IPS-NIHi7 (cell line): ENCODE results near the gene RABGEF1.

Experiments used
- DNase-seq: peaks from one replicate; pipeline ENCODE4 v3.0.0; 2012; ENCODE audit warnings: mixed read lengths; ENCODE audit errors: extremely low spot score

RABGEF1 gene

DNA sequence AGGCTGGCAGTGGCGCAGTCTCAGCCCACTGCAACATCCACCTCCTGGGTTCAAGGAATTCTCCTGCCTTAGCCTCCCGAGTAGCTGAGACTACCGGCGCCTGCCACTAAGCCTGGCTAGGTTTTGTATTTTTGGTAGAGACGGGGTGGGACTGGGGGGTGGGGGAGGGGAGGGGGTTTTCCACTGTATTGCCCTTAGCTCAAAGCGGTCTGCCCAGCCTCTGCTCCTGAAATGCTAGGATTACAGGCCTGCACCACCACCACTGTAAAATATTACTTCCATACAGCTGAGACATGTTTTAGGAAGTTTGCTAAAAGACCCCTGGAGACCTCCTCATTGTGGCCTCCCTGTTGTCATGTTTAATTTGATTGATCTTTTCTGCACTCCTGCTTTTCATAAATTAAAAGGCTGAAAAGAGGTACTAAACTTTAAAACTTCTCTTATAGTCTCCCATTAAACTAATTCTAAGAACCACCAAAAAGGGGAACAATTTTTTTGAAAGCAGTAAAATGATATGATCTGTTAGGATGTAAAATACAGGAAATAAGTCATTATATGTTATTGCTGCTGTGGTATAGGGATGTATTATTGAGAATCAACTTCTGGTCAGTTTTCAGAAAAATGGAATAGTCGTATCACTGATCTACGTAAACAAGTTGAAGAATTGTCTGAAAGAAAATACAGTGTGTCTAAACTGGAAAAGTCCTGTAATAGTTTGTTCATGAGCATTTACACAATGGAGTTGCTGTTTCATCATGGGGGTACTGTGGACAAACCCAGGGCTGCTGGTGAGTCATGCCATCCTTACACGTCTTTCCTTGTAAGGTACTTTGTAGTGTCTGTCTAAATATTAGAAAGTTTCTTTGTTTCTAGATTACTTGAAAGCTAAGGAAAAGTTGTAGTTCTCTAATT is 107.6 kb downstream of the RABGEF1 start:
- no peak for DNase-seq

DNA sequence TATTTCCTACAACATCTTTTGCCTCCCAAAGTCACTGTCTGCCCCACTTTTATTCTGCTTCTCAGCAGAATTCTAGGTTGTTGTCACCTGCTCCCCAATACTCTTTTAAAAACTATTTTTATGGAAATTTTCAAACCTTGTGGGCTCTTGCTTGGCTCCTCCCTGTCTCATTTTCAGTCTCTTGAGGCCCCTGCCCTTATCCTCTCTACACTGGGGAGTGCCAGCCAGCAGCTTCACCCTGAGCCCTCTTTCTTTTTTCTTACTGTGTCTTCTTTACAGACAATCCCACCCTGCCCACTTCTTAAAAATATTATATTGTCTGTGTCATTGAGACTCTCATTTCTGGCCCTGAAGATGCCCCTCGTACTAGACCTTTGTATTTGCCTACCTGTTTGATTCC is 118.8 kb downstream of the RABGEF1 start:
- no peak for DNase-seq

DNA sequence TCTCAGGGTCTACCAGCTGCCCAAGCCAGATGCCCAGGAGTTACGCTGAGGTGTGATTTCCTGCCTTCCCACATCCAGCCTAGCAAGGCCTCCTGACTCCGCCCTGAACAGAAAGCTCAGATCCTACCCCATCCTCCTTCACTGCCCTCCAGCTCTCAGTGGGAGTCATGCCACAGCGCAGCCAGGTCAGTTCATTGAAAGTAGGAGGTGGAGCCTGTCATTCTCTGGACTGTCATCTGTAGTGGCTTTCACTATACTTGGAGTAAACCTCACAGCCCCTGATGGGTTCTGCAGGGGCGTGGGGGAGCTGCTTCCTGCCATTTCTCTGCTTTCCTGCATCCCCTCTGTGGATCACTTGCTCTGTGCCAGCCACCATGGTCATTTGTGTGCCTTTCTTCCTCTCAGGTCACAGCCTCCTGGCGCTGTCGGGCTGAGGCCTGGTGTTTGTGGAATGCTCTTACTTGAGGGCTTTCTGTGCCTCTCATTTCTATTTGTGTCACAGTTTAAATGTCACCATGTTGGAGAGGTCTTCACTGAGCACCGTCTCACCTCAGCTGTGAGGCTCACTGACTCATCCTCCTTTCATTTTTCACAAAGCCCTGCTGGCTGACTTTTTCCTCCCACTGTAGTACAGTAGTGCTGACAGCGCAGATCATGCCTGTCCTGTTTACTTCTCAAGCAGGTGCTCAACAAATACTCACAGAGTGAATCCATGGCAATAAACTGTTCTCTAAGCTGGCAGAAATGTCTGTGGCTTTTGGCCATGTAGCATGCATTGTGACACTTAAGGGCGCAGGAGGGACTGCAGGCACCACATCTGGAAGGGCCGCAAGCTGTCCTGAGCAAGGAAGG is 119.5 kb downstream of the RABGEF1 start:
- DNase-seq: peak; percentile 17

DNA sequence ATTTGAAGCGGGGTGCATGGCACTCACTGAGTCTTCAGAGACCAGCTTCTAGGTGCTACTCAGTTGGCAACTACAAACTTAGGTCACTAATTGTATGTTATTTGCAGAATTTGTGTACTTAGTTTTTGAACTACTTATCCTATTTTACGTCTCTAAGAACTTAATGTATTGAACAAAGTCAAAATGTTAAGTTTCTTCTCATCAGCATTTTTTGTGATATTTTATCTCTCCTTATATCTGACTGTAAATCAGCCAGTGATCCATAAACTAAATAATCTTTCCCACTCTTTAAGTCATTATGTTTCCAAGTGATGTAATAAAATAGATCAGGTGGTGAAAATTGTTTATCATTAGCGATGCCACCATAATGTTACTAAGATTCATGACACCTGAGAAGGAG is 120.2 kb downstream of the RABGEF1 start:
- no peak for DNase-seq
